Measurements from ENCODE around the gene DES.
A peak's percentile ranks its signal among the peaks of the same experiment; 100 is the strongest.
"Not testable (repeated sequence)": the region's sequence is repeated elsewhere in the genome, so short reads cannot be mapped to it uniquely, and the experiment has no call there.

Gene DES

DNA sequence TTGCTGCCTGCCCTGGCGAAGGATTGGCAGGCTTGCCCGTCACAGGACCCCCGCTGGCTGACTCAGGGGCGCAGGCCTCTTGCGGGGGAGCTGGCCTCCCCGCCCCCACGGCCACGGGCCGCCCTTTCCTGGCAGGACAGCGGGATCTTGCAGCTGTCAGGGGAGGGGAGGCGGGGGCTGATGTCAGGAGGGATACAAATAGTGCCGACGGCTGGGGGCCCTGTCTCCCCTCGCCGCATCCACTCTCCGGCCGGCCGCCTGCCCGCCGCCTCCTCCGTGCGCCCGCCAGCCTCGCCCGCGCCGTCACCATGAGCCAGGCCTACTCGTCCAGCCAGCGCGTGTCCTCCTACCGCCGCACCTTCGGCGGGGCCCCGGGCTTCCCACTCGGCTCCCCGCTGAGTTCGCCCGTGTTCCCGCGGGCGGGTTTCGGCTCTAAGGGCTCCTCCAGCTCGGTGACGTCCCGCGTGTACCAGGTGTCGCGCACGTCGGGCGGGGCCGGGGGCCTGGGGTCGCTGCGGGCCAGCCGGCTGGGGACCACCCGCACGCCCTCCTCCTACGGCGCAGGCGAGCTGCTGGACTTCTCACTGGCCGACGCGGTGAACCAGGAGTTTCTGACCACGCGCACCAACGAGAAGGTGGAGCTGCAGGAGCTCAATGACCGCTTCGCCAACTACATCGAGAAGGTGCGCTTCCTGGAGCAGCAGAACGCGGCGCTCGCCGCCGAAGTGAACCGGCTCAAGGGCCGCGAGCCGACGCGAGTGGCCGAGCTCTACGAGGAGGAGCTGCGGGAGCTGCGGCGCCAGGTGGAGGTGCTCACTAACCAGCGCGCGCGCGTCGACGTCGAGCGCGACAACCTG is at the start of gene DES:
DES (plus strand) TSS at position 223 of the 857 bp plus-strand sequence; CDS start at position 309, 86 bp downstream.
- DNase-seq: no peak

DNA sequence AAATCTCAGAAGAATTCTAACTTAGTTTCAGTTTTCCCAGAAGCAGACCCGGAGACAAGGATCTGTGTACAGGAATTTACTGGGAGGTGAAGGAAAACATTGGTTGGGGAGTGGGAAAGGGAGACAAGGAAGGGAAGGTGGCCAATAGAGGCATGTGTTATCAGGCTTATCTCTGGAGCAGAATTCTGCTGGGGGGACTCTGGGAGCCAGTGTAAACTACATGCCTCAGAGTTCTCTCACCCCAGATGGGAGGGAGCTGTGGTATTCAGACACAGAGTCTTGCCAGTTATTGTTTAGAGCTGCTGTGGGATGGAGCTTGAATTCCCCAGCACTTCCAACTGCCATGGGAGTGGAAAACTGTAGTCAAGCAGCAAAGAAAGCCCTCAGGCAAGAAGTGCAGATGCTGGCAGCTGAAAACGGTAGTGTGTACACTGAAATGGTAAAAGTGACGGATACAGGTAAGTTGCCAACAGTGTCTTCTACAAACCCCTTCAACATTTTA is 49.4 kb upstream of the DES start:
- no peak for DNase-seq

DNA sequence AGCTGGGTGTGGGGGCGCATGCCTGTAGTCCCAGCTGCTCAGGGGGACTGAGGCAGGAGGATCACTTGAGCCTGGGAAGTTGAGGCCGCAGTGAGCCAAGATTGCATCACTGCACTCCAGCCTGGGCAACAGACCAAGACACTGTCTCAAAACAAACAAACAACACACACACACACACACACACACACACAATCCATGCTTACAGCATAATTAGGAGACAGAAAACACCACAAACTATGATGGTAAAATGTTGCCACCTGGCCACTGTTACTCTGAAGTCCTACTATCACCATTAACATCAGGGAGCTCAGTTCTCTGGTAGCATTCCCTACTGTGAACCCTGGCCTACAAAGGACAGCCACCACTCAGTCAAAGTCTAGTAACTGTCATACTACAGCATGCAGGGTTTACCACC is 48.7 kb upstream of the DES start:
- no peak for DNase-seq

DNA sequence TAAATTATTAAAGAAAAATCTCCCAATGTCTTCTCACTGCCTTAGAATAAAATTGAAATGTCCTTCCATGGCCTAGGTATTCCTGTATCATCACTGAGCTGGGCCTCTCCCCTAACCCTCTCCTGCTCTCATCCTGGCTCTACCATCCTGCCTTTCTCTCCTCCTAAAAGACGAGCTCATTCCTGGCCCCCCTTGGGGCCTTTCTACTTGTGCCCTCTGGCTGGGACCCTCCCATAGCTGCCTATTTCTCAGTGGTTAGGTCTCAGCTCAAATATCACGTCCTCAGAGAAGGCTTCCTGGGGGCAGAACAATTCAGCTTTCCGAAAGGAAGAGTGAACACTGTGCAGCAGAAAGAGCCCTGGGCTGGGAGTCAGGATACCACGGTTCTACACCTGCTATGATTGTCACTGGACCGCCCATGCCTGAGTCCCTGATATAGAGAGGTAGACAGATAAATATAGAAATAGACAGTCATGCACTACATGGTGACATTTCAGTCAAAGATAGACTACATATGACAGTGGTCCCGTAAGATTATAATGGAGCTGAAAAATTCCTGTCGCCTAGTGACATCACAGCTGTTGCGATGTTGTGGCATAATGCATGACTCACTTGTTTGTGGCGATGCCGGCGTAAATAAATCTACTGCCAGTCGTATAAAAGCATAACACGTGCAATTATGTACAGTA is 39.9 kb upstream of the DES start:
- no peak for DNase-seq

DNA sequence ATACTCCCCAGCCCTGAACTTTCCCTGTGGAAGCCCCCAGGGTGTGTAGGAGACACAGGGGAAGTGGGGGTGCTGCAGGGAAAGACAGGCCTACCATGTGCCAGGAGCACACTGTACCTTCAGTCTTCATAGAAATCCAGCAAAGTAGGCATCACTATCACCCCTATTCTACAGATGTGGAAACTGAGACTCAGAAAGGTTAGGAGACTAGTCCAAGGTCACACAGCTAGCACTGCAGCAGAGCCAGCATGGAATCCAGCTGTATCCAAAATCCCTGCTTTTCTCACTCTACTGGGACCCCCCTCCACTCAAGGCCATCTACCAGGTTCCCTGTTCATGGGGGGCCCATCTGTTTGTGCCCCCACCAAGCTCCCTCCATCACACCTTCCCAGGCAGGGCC is 37.3 kb upstream of the DES start:
- no peak for DNase-seq

DNA sequence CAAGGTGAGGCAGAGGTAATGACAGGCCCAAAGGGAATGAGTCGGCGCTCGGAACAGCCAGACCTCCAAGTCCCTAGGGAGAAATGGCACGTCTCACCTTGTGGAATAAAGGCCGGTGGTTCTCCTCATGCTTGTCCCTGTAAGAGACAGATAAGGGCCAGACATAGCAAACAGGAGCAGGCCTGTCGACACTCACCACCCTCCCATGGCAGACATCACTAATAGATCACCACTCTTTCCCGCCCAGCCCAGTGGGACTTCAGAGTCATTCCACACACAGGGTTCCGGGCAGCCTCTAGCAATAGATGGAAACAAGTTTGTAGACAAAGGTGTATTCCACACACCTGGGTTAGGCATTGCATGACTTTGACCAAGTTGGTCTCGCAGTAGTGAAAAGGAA is 36.7 kb upstream of the DES start:
- no peak for DNase-seq

DNA sequence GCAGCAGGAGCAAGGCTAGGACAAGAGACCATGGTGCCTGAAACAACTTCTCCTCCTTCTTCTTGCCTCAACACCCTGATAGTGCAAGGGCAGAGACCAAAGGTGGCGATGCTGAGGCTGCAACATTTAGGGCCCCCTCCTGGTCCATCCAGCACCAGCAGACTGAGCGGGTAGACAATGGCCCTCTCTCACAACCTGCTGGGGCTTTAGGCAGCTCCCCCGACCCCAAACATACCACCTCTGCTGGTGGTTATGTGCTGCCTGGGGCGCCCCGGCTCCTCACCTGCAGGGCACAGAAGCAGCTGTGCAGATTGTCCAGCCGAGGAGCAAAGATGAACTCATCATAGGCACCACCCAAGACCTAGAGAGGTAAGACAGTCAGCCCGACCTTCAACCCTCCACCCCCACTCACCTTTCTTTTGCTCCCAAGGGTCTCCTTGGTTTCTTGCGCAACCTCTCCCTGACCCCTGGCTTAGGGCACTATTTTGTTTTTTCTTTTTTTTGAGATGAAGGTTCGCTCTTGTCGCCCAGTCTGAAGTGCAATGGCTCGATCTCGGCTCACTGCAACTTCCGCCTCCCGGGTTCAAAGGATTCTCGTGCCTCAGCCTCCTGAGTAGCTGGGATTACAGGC is 34.0 kb upstream of the DES start:
- DNase-seq: no peak

DNA sequence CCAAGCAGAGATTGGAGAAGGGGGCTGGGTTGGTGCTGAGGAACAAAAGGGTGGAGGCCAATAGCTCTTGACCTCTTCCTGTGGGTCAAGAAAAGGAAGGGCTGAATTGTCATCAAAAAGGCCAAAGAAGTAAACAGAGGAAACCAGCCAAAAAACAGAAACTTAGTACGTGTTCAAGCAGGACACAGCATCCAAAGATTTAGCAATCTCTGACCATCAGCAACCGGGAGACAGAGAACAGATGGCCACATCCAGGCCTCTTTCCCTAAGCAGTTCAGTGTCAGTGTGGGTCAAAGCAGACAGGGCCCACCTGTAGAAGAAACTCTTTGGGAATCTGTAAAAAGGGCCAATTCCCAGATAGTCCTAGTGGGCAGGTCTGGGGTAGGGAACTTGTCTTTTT is 33.3 kb upstream of the DES start:
- DNase-seq: no peak

DNA sequence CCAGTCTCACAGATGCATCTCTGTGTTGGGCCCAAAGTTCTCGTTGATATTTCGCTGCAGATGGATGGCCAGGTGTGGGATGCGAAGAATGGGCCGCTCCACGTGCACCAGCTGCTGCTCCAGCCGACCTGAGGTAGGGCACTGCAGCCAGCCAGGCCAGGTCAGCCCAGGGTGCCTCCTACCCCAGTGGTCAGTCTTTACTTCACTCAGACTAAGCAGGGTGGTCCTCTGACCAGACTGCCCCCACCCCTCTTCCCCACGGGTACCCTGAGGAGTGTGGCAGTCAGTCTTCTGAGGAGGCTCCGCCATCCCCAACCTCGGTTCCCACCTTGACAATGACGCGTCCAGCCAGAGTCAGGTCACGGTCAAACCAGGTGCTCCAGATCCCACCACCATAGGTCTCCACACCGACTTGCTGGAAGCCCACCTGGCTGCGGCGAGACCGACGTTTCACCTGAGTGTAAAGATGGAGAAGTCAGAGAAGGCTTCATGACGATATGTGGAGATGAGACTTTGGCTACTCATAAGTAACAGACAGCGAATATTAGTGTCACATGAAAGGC is 32.1 kb upstream of the DES start:
- DNase-seq: no peak

DNA sequence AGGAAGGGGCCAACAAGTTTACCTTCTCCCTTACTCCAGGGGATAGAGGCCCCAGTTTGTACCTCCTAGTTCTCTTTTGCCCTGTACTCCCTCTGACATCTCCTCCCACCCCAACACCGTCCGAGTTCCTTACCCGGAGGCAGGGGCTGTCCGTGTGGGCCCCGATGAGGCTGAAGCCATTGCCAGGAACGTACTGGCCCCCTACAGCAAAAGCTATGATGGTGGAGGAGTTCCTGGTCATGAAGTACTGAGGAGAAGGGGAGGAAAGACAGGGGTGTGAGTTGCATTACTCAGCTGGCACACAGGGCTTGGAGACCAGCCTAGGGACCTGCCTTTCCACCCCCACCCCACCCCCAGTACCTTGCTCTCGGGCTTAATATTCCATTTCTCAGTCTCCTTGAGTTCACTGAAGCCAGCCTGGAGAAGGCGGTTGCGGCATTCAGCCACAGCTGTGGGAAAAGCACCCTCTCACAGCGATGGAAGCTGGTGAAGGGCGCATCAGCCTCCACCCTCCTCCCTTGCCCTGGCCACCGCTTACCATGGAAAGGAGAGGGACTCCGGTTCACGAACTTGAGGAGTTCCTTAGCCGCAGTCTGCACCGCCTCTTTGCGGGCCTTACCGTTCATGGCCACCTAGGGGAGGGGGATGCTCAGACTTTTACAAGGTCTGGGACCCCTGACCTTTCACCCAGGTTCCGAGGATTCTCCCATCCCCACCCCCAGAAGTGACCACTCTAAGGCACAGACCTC is 31.5 kb upstream of the DES start:
- DNase-seq: no peak

DNA sequence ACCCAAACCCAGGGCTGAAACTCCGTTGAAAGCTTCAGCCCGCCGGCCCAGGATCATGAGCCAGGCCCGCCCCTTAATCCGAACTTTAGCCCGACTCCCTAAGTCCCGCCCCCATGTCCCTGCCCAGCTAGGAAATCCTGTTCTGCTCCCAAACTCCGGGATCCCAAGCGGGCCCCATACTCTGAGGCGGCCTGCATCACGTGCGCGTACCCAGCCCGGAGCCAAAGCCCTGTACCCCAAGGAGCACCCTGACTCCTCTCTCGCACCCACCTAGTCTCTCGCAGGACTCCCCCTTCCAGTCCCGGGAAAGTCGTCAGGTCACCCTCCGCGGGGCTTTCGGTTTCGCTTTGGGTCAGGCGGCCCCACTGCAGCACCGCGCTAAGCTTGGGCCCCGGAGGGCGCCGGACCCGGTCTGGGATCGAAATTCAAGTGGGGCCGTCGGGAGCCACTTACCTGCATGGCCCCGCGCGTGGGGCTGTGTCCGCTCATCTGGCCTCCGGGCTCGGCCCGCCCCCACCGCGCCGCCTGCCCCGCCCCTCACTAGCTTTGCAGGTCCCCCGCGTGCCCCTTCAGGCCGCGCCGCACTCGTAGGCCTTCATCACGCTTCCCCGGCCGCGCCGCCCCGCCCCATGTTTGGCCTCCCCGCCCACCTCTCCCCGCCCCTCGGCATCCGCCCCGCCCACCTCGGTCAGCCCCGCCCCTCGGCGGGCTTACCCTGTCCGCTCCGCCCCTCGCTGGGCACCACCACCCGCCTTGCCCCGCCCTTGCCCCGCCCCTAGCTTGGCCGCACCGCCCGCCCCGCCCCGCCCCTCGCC is 30.7 kb upstream of the DES start, which contains the start of gene DNPEP:
DNPEP (minus strand) TSS at position 607 of the 815 bp plus-strand sequence; CDS start at position 489, 118 bp downstream.
- no peak for DNase-seq

DNA sequence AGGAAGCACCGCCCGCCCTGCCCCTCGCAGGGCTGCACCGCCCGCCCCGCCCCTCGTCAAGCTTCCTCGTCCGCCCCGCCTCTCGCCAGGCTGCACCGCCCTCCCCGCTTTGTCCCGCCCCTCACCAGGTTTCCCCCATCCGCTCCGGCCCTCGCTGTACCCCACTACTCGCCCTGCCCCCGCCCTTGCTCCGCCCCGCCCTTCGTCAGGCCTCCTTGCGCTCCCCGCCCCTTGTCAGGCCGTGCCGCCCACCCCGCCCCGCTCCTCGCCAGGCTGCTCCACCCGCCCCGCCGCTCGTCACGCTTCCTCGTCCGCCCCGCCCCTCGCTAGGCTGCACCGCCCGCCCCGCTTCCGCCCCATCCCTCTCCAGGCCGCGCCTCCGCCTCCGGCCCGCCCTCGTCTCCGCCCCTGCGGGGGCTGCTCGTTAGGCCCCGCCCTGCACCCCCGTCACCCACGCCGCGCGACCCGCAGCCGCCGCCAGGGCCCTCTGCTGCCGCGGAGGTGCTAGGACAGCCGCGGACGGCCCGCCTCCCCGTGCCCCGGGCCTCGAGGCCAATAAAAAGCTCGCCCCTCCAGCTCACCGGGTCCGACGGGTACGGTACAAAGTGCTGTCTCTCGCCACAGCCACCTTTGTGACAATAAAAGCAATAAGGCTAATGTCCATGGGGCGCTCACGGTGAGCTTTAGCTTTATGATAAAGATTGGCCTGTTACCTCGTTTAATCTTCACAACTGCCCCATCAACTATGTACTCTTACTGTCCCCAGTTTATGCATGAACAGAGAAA is 29.9 kb upstream of the DES start:
- peak; percentile 98 for DNase-seq

DNA sequence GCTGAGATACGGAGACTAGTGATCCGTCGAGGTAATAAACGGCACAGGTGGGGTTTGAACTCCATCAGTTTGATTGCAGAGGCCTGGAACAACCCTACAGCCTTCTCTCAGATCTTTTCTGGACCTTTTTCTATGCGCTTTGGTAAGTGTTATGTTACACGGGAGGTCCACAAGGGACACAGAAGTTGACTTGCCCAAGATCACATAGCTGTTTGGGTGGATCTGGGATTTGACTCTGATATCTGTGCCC is 29.3 kb upstream of the DES start:
- DNase-seq: no peak

DNA sequence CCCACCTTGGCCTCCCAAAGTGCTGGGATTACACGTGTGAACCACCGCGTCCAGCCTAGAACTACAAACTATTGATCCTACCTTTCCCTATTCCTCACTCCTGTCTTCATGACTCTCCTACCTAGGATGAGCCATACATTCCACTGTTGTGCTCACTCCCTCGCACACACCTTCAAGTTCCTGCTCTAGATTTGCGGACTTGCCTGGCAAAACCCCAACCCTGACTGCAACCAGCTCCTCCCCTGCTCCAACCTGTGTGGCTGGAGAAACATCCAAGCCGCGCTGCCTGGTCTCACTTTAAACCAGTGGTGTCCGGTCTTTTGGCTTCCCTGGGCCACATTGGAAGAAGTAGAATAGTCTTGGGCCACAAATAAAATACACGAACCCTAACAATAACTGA is 25.4 kb upstream of the DES start:
- DNase-seq: no peak

DNA sequence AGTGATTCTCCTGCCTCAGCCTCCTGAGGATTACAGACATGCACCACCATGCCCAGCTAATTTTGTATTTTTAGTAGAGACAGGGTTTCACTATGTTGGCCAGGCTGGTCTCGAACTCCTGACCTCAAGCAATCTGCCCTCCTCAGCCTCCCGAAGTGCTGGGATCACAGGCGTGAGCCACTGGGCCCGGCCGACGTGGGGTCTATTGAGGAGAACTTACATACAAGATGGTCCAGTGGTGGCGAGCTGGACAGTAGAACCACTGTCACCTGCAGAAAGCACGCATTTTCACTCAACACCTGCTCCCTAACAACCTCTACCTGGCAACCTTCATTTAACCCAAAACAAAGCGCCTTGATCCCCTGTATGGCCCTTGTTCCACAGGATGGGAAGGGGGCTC is 23.1 kb upstream of the DES start:
- not testable (repeated sequence) for DNase-seq

DNA sequence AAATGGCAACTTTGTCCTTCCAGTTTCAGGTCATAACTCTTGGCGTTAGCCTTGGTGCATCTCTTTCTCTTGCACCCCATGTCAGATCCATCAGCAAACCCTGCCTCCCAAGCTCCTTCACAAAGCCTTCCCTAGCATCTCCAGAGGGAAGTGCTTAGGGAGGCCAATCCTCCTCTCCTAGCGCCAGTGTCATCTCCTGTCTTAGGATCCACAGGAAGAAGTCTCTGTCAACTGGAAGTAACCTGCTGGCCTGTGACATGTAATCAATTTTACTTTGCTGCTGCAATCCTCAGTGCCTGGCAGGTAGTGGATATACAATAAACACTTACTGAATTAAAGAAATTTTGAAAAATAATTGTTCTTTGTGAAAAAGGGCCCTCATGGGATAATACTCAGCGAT is 22.6 kb upstream of the DES start:
- DNase-seq: no peak

DNA sequence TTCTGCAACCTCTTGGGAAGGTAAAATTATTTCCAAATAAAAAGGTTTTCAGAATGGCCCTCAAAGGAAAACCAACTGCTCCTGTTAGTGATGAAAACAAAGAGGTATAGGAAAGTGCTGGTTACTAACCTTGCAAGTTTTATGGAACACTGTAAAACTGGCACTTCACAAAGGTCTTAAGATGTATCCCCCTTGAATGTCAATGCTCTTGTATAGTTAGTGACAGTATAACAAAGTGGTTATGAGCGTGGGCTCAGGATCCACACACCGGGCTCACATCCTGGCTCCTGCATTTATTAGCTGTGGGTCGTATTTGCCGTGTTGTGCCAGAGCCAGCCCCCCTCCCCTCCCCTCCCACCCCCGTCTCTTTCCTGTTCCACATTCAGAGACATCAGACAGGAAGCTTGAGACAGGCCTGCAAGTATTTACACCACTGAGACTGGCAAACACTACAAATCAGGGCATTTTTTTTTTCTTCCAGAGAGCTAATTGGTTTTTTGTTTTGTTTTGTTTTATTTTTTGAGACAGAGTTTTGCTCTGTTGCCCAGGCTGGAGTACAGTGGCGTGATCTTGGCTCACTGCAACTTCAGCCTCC is 21.2 kb upstream of the DES start:
- no peak for DNase-seq

DNA sequence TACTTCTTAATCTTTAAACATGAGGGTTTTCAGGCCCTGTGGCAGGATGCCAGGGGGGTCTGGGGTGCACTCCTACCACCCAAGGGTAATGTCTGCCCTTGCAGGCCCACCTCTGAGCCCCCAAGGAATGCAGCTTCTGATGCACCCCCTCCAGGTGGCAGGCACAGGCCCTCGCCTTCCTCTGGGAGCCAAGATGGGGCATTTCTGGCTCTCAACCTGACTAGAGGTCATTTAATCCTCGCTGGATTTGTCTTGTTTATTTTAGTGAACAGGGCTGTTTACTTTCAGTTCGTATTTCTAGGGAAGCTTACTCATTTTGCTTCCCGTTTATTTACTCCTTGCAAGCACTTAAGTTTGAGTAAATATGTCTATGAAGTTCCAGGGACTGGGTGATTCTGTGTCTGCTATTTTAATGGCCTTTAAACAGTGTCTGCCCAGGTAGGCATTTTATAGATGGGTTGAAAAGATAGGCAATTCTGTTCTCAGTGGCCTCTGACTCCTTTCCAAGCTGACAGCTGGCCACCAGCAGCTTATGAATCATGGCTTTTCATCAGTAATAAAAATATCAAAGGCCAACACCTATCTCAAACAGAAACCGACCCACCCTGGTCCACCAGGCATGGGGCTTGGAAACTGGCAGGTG is 19.3 kb upstream of the DES start:
- no peak for DNase-seq

DNA sequence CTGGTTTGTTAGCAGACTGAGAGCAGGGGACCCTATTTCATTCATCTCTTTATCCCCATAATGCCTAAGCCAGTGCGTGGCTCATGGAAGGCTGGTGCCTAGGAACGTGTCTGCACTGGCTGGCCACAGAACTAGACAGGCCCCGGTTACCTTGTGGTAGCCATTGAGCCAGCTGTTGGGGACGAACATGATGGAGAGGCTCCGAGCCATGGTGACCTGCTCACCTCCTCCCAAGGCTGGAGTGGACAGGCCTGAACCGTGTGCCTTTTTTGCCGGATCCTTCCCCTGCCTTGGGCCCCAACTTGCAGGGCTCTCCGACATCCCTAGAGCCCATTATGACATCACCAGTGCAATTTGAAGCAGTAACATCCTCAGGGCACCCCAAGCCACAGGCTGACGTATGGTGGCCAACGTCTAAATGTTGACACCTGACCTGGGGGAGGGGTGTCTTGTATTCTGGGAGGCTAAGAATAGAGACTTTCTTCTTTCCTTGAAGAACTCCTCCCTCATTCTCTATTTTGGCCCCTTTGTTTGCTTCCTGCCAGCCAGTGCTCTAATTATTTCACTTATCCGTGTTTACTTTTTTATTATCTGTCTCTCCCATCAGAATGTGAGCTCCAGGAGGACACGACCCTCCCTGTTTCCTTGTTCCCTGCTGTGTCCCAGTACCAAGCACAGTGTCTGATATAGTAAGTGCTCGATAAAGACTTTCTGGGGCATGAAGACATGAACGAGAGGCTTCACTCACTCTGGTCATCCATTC is 18.3 kb upstream of the DES start:
- DNase-seq: no peak

All from CD4-positive, alpha-beta T cell treated with Interleukin-15 for 1 hour (primary cell).